Left forelimb (tissue), 1 donor: ENCODE measurements around the gene TGFA.

ENCODE experiments used
- DNase-seq: peaks from one replicate; pipeline ENCODE4 v3.0.0-alpha.2; 2018; ENCODE audit warnings: low spot score

The TGFA gene

GRCh38 chr2:70523996-70524965, 29.3 kb downstream of the TGFA start:
- no peak for DNase-seq

- DNase-seq: no peak
Measured at GRCh38 chr2:70523672-70523995, 30.0 kb downstream of the TGFA start.

DNA sequence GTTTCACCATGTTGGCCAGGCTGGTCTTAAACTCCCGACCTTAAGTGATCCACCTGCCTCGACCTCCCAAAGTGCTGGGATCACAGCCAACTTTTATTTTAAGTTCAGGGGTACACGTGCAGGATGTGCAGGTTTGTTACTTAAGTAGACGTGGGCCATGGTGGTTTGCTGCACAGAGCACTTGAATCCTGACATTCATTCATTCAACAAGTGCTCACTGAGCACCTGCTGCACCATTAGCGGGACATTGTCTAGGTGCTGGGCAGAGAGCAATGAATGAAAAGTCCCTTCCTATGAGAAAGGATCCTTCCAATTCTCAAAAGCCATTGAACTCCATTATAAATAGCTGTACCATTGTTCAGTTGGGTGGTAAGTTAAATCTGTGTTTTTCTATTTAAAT, 31.0 kb downstream of the TGFA start:
- DNase-seq: no peak

DNA sequence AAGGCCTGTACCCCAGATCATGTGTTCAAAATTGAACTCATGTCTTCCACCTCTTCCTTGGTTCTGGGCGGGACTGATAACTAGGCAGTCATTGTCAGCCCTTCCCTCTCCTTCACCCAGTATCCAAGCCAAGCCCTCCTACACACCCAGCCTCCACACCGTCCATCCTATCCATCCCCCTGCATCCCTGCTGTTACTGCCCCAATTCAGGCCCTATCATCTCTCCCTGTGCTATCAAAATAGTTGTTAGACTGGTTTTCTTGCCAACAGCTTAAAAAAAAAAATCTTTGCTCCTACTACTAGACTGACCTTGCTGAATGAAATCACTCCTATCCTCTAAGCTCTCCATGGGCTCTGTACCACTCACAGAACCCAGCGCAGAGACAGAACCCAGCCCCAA, 32.8 kb downstream of the TGFA start:
- no peak for DNase-seq

DNA sequence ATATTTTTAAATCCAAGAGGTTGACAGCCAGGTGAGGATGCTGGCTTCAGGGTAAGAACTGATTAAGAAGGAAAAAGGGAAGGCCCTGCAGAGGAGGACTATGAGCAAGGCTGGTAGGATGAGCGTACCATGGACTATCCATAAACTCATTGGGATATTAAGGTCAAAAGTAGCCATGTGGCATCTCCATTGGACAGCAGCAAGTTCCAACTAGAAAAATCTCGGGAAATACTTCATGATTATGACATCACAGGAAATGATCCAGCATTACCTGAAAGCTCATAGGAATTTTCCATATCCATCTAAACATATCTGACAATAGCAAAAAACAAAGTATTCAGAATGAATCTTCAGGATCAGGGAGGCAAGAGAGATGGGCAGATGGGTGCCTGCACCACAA, 34.2 kb downstream of the TGFA start:
- no peak for DNase-seq

- no peak for DNase-seq
Measured at GRCh38 chr2:70518557-70518956, 35.1 kb downstream of the TGFA start.

GRCh38 chr2:70517804-70518203, 35.8 kb downstream of the TGFA start:
- DNase-seq: no peak

DNA sequence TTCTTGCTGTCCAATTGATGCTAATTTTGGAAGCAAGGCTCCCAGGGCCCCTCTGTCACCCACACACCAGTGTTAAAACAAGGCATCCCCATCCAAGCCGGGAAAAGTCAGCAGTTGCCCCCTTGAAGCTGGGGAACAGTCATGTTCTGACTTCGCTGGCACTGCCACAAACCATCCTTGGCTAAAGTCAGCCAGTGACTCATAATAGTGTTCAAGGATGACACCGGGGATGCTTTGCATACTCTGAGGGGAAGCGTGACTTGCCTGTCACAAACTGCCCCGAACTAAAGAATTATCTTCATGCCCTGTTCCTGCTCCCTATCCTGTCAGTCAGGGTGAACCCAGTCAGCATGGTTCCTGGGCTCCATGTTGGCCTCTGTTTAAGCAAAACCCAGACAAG, 37.0 kb downstream of the TGFA start:
- no peak for DNase-seq

- DNase-seq: no peak
Measured at GRCh38 chr2:70515938-70516337, 37.7 kb downstream of the TGFA start.

GRCh38 chr2:70514612-70515055, 39.0 kb downstream of the TGFA start:
- DNase-seq: no peak

- DNase-seq: no peak
Measured at GRCh38 chr2:70513738-70514137, 39.9 kb downstream of the TGFA start.

DNA sequence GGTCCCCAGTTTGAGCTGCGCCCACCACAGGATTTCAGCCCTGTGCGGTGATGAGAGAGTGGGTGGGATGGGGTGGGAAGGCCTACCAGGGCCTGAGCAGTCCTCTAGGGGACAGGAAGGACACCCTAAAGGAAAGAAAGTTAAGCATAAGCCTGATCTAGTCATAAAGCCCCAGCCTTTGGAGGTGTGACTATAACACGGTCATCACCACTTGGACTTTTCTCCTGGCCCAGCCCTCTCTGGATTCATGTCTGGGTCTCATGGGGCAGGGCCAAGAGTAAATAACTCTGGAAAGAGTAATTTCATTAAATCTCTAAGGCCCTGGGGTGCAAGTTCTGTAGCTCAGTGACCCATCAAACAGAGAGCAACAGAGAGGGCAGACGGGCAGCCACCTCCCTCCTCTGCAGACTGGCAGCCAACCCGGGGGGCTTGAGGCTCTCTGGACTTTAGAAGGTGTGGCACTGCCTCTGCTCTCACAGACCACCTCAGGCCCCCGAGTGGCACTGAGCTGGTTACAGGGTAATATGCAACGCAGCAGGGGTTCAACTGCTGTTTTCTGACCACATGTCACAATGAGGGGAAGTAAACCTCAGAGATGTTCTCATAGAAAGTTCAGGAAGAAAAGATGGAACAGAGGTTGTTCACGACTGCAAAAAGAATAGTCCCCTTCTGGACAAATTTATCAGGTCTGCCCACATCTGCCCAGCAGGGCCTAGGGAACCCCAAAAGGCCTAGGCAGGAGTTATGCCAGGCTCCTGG, 41.5 kb downstream of the TGFA start:
- no peak for DNase-seq

DNA sequence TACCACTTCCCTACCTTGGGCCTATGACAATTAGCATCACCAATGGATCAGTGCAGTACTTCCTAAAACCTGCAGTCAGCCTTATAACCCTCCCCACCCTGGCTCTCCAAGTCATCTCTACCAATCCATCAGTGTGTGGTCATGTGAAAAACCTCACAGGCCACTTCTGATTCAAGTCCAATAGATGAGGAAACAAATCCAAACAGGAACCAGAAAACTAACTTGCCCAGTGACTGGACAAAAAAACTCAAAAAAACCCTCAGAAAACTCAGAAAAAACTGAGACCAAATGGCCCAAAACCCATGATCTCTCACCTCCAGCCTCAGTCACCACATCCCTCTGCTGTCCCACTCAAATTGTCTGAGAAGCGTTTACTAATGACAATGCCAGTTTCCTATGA, 43.3 kb downstream of the TGFA start:
- no peak for DNase-seq

DNA sequence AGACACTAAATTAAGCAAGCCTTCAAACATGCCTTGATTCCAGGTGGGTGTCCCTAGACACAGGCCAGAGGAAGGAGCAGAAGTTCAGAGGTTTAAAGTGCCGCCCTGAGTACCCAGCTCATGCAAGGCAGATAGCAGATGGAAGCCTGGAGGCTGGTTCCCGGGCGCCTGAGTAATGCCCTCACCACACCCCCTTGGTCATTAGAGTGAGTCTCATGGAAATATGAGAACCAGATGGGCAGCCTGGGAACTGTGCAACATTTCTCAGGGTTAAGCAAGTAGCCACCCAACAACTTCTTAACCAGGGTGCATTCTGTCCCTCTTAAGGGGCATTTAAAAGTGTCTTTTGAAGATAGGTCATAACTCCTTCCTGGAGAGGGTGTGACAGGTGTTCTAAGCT, 44.1 kb downstream of the TGFA start:
- DNase-seq: no peak

GRCh38 chr2:70508711-70509462, 44.7 kb downstream of the TGFA start:
- no peak for DNase-seq

DNA sequence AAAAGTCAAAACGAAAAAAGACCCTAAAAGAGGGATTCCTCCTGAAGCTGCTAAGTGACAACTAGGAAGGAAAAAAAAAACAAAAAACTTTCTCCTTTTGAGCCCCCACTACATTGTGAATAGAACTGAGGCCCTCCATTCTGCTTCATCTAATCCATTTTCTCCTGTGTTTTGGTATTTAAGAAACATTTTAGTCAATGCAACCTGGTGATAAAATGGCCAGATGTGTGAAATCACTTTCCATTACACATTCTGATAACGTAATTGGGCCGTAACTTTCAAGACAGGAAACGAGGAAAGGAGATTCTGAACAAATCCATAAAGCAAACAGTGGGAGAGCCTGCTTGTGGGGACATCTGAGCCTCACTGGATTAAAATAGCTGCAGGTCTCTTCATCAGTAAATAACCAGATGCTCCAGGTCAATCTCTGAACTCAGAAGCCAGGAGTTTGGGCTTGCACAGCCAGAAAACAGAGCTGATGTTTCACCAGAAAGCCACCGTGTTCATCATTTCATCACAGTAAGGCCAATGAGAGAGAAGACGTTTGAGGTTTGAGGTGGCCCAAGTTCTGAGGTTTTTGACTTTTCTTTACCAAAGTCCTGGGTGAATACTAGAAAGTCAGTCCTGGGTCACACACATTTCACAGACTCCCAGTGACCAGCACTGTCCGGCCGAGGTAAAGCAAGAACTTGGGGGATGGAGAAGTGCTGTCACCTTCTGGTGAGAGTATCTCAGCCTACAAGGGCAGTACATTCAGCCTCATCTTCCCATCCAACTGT, 47.8 kb downstream of the TGFA start:
- no peak for DNase-seq

- no peak for DNase-seq
Measured at GRCh38 chr2:70504750-70505149, 48.9 kb downstream of the TGFA start.

DNA sequence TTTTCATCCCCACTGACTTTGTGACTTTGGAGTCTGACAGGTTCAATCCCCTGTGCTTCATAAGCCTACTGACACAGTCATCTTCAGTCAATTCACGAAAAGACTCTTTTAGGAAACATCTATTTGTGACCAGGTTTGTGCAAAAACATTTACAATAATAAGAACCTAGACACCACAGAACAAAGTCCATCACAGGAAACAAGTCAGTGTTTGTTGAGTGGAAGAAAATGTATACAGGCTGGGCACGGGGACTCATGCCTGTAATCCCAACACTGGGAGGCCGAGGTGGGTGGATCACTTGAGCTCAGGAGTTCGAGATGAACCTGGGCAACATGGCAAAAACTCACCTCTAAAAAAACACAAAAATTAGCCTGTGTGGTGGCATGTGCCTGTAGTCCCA, 49.7 kb downstream of the TGFA start:
- no peak for DNase-seq

DNA sequence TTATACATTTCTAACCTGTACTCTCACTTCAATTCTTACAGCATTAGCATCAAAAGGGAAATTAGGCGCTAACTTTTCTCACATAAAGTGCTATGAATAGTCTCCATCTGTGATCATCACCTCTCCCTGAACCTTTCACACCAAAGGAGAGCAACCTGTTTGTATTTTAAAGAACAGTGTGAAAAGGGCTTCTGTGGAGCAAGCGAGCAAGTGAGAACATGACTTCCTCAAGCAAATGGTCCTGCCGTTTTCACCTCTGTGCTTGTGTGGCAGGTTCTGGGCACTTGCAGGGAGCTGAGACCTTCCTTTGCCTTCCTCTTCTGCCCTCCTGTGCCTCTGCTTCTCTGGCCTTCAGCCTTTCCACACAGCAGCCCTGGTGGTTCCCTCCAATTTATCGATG, 51.9 kb downstream of the TGFA start:
- no peak for DNase-seq

DNA sequence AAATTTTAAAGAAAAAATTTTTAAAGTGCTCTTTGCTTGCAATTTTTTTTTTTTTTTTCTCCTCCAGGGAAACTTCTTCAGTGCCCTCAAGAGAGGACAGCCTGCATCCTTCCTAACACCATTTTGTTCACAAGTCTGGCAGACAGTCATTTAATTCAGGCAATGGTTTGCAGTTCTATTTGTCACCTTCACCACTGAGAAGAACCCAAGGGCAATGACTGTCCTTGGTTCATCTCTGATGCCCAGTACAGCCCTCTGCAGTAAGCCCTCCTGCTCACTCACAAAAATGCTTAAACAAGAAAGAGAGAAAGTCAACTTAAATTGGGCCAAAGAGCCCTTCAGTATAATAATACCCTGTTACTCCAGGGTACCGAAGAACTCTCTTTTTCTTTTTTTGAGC, 52.4 kb downstream of the TGFA start:
- DNase-seq: no peak

- DNase-seq: no peak
Measured at GRCh38 chr2:70499253-70499652, 54.4 kb downstream of the TGFA start.

DNA sequence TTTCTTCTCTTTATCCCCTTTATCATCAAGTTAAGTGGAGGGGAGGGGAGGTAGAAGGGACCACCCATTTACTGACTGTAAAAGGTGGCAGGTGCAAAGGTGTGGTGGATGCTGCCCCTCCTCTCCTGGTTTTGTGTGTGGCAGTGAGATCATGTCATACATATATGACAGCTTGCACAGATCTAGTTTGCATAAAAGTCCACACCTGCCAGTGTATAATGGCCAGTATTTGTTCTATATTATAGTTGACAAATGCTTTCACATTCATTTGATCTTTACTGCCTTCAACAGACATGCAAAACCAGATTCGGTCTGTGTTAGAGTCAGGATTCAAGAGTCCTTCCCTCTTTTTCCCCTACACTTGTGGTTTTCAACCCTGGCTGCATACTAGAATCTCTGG, 55.1 kb downstream of the TGFA start:
- no peak for DNase-seq
